Epithelial cell of esophagus (primary cell): Measurements from ENCODE around the gene PDSS1.
"Not testable (repeated sequence)": the region's sequence is repeated elsewhere in the genome, so short reads cannot be mapped to it uniquely, and the experiment has no call there.

Experiments
- DNase-seq: peaks from one replicate; pipeline ENCODE4 v3.0.0; 2010; ENCODE audit warnings: low read depth
- H3K4me3 ChIP-seq: 2 replicates; pipeline ENCODE4 v1.5.1; 2011; ENCODE audit warnings: mild to moderate bottlenecking, low read length, control low read depth
- CTCF ChIP-seq: IDR thresholded peaks from 2 replicates; pipeline ENCODE4 v1.5.1; 2011; ENCODE audit warnings: low read depth, mild to moderate bottlenecking, low read length, control low read depth, inconsistent platforms; ENCODE audit not compliant: insufficient read depth; ENCODE audit errors: missing control alignments

Gene PDSS1

DNA sequence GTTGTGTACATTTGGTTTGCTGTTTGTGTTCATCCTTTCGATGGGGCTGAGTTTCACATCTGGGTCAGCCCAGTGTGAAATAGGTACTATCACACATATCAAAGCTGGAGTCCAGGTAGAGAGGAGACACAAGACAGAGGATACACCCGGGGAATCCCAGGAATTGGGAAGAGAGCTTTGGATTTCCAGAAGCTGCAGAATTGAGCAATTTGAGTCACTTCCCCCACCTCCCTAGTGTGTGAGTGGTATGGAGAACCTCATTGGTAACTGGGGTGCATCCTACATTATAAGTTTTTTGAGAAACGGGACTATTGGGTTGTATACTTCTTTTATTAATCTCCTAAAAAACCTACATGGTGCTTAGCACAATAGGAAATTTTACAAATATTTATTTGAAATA, 12.1 kb upstream of the PDSS1 start:
- no peak for TF ChIP-seq CTCF
- H3K4me3 ChIP-seq: no peak overlapping the region
- DNase-seq: no peak

DNA sequence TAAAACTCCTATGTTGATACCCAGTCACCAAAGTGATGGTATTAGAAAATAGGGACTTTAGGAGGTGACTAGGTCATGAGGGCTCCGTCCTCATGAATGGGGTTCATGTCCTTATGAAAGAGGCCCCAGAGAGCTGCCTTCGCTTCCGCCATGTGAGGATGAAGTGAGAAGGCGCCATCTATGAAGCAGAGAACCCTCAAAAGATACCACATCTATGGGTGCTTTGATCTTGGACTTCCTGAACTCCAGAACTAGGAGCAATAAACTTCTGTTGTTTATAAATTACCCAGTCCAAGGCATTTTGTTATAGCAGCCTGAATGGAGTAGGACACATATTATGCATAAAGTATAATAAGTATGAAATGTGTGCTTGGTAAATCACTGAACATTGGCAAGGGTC, 8.1 kb upstream of the PDSS1 start:
- DNase-seq: no peak
- TF ChIP-seq CTCF: no peak
- H3K4me3 ChIP-seq: no peak overlapping the region

DNA sequence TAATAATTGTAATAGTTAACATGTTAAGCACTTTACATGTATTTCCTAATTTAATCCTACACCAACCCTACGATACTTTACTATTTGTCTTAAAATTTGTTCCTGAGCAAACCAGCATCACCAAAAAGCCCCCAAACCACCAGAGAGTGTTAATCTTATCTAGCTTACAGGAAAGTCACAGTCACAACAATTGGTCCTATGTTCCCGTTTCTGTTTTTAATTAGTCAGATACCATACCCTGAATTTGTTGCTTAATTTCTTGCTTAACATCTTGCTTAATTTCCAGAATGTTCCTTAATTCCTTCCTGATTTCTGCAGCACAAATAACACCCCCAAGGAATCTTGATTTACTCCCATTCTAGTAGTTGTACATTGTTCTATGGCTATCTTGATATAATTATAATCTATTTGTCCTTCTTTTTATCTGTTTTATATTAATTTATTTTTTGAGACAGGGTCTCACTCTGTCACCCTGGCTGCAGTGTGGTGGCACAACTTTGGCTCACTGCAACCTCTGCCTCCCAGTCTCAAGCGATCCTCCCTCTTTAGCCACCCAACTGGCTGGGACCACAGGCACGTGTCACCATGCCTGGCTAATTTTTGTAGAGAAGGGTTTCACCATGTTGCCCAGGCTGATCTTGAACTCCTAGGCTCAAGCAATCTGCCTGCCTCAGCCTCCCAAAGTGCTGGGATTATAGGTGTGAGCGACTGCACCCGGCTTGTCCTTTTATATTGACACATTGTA, 6.6 kb upstream of the PDSS1 start:
- no peak for DNase-seq
- no peak overlapping the region for H3K4me3 ChIP-seq
- TF ChIP-seq CTCF: no peak

DNA sequence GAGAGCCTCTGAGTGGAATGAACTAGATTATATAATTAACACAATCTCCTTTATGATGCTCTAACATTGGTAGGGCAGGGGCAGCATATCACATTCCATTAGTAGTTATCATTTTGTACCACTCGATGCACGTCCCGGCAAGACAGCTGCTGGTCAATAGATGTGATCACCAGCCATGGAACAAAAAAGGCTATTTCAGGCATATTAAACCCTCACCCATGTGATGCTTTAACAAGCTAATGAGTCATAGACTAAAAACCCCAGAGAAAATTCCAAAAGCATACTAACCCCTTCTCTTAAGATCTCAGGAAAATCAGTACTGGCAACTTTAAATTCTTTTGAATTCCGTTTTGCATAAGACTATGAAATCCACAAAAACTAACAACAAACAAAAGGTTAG, 3.0 kb upstream of the PDSS1 start:
- DNase-seq, H3K4me3 ChIP-seq: not testable (repeated sequence)

DNA sequence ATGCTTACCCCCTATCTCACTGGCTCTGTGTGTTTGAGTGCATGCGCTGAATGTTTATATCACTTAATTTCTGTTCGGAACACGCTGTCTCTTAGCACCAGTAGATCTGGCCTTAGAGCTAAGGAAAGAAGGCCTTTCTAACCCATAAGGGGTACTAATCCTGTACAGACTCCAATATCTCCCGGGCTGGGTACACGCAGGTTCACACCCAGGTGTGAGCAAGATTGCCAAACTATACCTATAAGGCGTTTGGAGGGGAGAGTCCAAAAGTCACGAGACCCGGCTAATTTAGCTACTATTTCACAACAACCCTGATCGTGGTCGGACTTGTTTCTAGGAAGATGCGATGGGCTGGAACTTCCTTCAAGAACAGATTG, 727 bp upstream of the PDSS1 start:
- DNase-seq: peak; percentile 89
- H3K4me3 ChIP-seq: peak overlapping the region; percentile 78
- TF ChIP-seq CTCF: no peak

GRCh38 chr10:26697922-26698608, 564 bp downstream of the PDSS1 start:
- DNase-seq: peak; percentile 4
- H3K4me3 ChIP-seq: peak overlapping the region; percentile 78
- no peak for TF ChIP-seq CTCF

DNA sequence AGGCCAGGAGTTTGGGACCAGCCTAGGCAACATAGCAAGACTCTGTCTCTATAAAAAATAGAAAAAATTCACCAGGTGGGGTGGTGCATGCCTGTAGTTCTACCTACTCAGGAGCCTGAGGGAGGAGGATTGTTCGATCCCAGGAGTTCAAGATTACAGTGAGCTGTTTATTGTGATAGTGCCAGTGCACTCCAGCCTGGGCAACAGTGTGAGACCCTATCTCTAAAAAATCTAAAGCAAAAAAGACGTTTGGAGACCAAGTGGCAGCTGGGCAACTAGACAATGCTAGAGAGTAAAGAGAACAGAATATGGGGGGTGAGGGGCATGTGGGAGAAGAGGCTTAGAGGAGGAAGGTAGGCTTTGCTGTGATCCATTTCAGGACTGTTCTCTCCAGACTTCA, 1.4 kb downstream of the PDSS1 start:
- DNase-seq: no peak
- peak overlapping the region; percentile 78 for H3K4me3 ChIP-seq
- TF ChIP-seq CTCF: no peak
